ENCODE results near the gene EEF1G.
"Not testable (repeated sequence)": the region's sequence is repeated elsewhere in the genome, so short reads cannot be mapped to it uniquely, and the experiment has no call there.

EEF1G gene
- 0 reads per million in 2 experiments for total RNA-seq

DNA sequence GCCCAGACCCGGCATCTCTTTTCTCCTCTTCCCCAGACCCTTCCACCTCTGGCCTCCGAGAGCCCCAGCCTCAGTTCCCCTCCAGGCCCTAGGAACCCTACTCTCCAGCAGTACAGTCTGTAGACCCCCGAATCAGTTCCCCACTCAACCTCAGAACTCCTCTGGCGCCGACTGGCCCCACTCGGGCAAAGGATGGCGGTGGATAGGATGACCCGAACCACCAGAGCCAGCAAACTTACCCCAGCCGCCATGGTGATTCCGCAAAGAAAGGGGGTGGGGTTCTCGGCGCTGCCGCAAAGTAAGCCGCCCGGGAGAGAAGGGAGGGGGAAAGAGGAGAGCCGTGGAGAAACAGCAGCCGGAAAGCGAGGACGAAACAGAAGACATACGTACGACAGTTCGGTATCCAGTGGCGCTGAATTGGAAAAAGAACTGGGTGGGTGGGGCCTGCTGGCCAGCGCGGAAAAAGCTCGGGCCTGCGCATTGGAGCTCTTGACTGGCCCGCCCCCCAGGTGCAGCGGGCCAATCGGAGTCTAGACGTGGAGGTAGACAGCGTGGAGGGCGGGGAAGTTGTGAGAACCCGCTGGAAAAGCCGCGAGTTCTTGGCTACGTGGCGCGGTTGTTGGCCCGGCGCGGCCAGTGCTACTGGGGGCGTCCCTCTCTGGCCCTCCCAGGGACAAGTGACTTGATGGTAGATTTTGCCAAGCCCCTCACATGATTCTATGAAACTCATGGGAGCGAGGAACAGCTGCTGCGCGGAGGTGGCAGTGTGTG, at the start of gene EEF1G:
EEF1G (minus strand) TSS at position 300 of the 771 bp plus-strand sequence; CDS start at position 251, 49 bp downstream.
- DNase-seq (ENCODE audit: low read depth) = peak; percentile 98

DNA sequence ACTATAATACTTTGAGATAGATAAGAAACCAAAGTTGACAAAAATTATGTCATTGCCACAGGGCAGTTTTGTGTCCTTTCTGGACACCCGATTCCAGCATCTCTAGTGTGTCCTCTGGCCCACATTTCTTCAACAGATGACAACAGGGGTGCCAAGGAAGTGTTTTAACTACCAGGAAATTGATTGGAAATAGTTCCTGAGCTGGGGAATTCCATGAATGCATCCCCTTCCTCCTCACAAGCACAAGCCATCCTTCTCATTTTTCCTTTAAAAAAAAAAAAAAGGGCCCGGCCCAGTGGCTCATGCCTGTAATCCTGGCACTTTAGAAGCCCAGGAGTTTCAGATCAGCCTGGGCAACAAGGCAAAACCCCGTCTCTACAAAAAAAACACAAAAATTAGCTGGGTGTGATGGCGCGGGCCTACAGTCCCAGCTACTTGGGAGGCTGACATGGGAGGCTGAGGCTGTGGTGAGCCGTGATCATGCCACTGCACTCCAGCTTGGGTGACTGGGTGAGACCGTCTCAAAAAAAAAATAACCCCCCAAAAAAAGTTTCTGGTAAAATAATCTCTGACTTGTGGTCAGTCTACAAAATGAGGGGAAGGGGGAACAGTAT, 48.9 kb upstream of the EEF1G start:
- DNase-seq (ENCODE audit: low read depth) = no peak

DNA sequence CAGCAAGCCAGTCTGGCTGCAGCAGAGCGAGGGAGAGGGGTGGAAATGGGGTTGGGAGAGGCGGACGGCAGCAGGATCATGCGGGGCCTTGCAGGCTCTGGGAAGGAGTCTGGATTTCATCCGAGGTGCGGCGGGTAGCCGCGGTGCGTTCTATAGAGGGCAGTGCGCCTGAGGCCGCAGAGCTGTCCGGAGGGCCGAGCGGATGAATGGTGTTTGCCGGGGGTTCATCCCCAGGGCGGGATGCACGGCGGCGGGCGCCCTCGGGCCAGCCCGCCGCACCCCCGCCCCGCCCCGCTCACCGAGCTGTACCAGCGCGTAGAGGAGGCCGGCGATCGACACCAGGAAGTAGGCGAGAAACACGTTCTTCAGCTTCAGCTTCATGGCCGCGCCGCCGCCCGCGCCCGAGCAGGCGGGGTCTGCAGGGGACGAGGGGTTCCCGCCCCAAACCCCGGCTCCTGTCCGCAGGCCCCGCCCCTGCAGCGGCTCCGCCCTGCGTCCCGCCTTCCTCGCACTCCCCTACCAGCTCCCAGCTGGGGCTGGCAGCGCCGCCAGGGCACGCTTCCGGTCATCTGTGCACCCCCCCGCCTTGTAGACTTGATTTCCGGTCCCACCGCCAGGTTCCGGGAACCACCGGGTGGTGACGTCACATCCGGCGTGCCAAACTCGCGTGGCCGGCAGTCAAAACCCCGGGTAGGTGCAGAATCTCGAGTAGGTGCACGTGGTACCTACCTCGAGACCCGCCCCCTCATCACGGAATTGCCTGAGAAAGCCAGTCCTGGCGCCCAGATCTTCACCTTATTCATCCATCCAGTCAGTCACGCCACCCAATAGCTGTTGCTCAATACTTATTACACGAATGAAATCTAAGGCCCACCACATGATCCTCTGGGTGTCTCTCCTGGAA, 48.1 kb upstream of the EEF1G start, which contains the start of gene B3GAT3:
B3GAT3 (minus strand) TSS at position 420 of the 904 bp plus-strand sequence; CDS start at position 381, 39 bp downstream.
- peak; percentile 94 for DNase-seq (ENCODE audit: low read depth)

DNA sequence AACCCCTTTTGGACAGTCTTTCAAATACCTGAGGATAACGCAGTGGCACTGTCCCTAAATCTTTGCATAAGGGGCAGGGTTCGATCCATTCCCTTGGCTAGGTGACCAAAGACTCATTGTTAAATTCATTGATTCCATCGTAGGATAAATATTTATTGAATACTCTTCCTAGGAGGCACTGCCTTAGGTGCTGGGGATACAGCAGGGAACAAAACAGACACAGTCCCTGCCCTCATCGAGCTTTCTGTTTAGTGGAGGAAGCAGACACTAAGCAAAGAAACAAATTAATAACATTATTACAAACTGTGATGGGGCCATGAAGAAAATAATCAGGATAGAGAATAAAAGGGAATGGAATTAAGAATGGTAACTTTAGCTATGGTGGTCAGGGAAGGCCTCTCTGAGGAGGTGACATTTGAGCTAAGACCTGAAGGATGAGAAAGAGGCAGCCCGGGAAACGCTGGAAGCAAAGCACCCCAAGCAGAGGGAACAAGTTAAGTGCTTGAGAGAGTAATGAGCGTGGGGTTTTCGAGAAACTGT, 47.4 kb upstream of the EEF1G start:
- no peak for DNase-seq (ENCODE audit: low read depth)

GRCh38 chr11:62616957-62617356, 43.3 kb upstream of the EEF1G start:
- DNase-seq (ENCODE audit: low read depth) = not testable (repeated sequence)

GRCh38 chr11:62615521-62615920, 41.8 kb upstream of the EEF1G start:
- DNase-seq (ENCODE audit: low read depth) = no peak

DNA sequence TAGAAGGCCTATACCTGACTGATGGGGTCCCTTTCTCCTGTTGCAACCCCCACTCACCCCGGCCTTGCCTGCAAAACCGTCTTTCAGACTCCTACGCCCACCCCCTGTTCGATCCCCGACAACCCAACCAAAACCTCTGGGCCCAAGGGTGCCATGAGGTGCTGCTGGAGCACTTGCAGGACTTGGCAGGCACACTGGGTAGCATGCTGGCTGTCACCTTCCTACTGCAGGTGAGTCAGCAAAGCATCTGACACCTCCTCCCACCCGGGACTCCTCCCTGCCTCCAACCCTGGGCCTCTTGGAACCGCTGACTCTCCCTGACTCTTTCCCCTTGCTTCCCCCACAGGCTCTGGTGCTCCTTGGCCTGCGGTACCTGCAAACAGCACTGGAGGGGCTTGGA, 40.6 kb upstream of the EEF1G start:
- DNase-seq (ENCODE audit: low read depth) = no peak

GRCh38 chr11:62613291-62613778, 39.6 kb upstream of the EEF1G start:
- DNase-seq (ENCODE audit: low read depth) = no peak

GRCh38 chr11:62612366-62613290, 38.9 kb upstream of the EEF1G start, which contains the start of the genes EML3 and ROM1:
Gene EML3, minus strand, starts transcription at chr11:62612775. Its CDS starts 318 bp downstream, at chr11:62612457.
Gene ROM1, plus strand, starts transcription at chr11:62613257. Its CDS starts 25 bp downstream, at chr11:62613282.
- peak; percentile 75 for DNase-seq (ENCODE audit: low read depth)

GRCh38 chr11:62611705-62612365, 38.1 kb upstream of the EEF1G start:
- no peak for DNase-seq (ENCODE audit: low read depth)

GRCh38 chr11:62610814-62611704, 37.4 kb upstream of the EEF1G start:
- no peak for DNase-seq (ENCODE audit: low read depth)

GRCh38 chr11:62610403-62610802, 36.7 kb upstream of the EEF1G start:
- DNase-seq (ENCODE audit: low read depth) = no peak

GRCh38 chr11:62608776-62609175, 35.1 kb upstream of the EEF1G start:
- DNase-seq (ENCODE audit: low read depth) = no peak

- DNase-seq (ENCODE audit: low read depth) = no peak
Measured at GRCh38 chr11:62607714-62608113, 34.0 kb upstream of the EEF1G start.

- DNase-seq (ENCODE audit: low read depth) = no peak
Measured at GRCh38 chr11:62605902-62606301, 32.2 kb upstream of the EEF1G start.

- DNase-seq (ENCODE audit: low read depth) = no peak
Measured at GRCh38 chr11:62605467-62605866, 31.8 kb upstream of the EEF1G start.

- DNase-seq (ENCODE audit: low read depth) = no peak
Measured at GRCh38 chr11:62604460-62605120, 30.9 kb upstream of the EEF1G start.

GRCh38 chr11:62603776-62604299, 30.1 kb upstream of the EEF1G start:
- DNase-seq (ENCODE audit: low read depth) = no peak
